SK-N-SH (cell line): ENCODE measurements around the gene AAMDC.
"Not testable (repeated sequence)": the region's sequence is repeated elsewhere in the genome, so short reads cannot be mapped to it uniquely, and the experiment has no call there.

Experiments
- CHD2 ChIP-seq: fragments of 150-350 bp; IDR thresholded peaks from 2 replicates; pipeline ENCODE4 v1.6.1; 2018; ENCODE audit warnings: low read length; ENCODE audit not compliant: partially characterized antibody
- FOXJ3 ChIP-seq: sonication (generic); formaldehyde crosslinking; IDR thresholded peaks from 2 replicates; pipeline ENCODE4 v1.5.1; 2020; ENCODE audit warnings: mild to moderate bottlenecking, missing genetic modification reagents
- GABPA ChIP-seq: IDR thresholded peaks from 2 replicates; pipeline ENCODE4 v1.4.0; 2012; ENCODE audit warnings: low read depth, mild to moderate bottlenecking
- MEF2A ChIP-seq: IDR thresholded peaks from 2 replicates; pipeline ENCODE4 v1.4.0; 2012; ENCODE audit warnings: low read depth, borderline replicate concordance
- POLR2AphosphoS5 ChIP-seq: IDR thresholded peaks from 2 replicates; pipeline ENCODE4 v1.6.1; 2012; ENCODE audit warnings: low read depth, low read length
- RAD21 ChIP-seq: IDR thresholded peaks from 2 replicates; pipeline ENCODE4 v1.6.1; 2012; ENCODE audit warnings: mild to moderate bottlenecking, low read length
- RXRA ChIP-seq: IDR thresholded peaks from 2 replicates; pipeline ENCODE4 v1.4.0; 2012; ENCODE audit warnings: low read depth, mild to moderate bottlenecking, borderline replicate concordance
- SMC3 ChIP-seq: IDR thresholded peaks from 2 replicates; pipeline ENCODE4 v1.6.1; 2012; ENCODE audit warnings: low read depth, low read length, improper control_type of control experiment
- YY1 ChIP-seq: IDR thresholded peaks from 2 replicates; pipeline ENCODE4 v1.4.0; 2012; ENCODE audit warnings: low read depth, mild to moderate bottlenecking
- TF ChIP-seq, protein P1 (sequence below): fragments of 200-600 bp; sonication (generic); IDR thresholded peaks from 2 replicates; pipeline ENCODE4 v1.6.1; 2017; ENCODE audit warnings: antibody characterized with exemption, mild to moderate bottlenecking, moderate library complexity
- TF ChIP-seq, protein P2 (sequence below): IDR thresholded peaks from 2 replicates; pipeline ENCODE4 v1.4.0; 2012; ENCODE audit warnings: low read depth

DNA sequence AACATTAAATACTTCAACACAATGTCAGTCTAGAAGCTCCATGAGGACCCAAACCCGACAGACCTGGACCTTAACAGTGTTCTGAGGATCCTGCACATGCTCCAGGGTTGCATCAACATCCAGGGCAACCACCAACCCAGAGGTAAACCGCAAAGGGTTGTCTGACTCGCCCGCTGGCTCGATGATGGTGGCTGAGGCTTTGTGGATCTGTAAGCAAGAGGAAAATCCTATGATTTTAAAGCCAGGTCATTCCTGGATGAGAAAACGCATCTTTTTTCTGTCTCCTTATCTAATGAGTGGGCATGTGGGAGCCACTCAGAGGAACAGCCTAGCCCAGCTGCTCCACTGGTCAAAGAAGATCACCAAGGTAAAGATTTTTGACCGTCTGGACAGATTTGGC, 70.3 kb downstream of the AAMDC start:
- TF ChIP-seq, protein P1, sequence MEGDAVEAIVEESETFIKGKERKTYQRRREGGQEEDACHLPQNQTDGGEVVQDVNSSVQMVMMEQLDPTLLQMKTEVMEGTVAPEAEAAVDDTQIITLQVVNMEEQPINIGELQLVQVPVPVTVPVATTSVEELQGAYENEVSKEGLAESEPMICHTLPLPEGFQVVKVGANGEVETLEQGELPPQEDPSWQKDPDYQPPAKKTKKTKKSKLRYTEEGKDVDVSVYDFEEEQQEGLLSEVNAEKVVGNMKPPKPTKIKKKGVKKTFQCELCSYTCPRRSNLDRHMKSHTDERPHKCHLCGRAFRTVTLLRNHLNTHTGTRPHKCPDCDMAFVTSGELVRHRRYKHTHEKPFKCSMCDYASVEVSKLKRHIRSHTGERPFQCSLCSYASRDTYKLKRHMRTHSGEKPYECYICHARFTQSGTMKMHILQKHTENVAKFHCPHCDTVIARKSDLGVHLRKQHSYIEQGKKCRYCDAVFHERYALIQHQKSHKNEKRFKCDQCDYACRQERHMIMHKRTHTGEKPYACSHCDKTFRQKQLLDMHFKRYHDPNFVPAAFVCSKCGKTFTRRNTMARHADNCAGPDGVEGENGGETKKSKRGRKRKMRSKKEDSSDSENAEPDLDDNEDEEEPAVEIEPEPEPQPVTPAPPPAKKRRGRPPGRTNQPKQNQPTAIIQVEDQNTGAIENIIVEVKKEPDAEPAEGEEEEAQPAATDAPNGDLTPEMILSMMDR: not testable (repeated sequence)
- TF ChIP-seq GABPA, YY1, CHD2, POLR2AphosphoS5, RXRA, SMC3, MEF2A, RAD21, FOXJ3: not testable (repeated sequence)
- TF ChIP-seq, protein P2, sequence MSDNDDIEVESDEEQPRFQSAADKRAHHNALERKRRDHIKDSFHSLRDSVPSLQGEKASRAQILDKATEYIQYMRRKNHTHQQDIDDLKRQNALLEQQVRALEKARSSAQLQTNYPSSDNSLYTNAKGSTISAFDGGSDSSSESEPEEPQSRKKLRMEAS: not testable (repeated sequence)
